NB4 (cell line): ENCODE results near the gene ISM1.

Source experiments
- MYC ChIP-seq: IDR thresholded peaks from 2 replicates; pipeline ENCODE4 v1.6.1; 2011; ENCODE audit warnings: low read depth, low read length
- TF ChIP-seq, protein P1 (sequence below): IDR thresholded peaks from one replicate; pipeline ENCODE4 v1.5.1; 2012; ENCODE audit warnings: low read depth, low read length

DNA sequence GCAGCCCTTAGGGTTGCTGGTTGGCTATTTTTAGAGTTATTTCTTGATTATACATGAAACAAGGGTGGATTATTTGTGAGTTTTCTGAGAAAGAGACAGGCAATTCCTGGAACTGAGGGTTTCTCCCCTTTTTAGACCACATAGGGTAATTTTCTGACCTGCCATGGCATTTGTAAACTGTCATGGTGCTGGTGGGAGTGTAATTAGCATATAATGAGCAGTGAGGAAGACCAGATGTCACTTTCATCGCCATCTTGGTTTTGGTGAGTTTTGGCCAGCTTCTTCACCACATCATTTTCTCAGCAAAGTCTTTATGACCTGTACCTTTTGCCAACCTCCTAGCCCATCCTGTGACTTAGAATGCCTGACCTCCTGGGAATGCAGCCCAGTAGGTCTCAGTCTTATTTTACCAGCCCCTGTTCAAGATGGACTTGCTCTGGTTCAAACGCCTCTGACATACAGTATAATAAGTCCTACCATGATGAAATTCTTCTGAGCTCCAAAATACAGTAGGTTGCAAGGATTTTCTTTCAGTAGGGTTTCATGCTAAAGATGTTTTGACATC lies 117.1 kb downstream of the ISM1 start:
- TF ChIP-seq, protein P1, sequence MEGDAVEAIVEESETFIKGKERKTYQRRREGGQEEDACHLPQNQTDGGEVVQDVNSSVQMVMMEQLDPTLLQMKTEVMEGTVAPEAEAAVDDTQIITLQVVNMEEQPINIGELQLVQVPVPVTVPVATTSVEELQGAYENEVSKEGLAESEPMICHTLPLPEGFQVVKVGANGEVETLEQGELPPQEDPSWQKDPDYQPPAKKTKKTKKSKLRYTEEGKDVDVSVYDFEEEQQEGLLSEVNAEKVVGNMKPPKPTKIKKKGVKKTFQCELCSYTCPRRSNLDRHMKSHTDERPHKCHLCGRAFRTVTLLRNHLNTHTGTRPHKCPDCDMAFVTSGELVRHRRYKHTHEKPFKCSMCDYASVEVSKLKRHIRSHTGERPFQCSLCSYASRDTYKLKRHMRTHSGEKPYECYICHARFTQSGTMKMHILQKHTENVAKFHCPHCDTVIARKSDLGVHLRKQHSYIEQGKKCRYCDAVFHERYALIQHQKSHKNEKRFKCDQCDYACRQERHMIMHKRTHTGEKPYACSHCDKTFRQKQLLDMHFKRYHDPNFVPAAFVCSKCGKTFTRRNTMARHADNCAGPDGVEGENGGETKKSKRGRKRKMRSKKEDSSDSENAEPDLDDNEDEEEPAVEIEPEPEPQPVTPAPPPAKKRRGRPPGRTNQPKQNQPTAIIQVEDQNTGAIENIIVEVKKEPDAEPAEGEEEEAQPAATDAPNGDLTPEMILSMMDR, result no peak
- TF ChIP-seq MYC, result no peak
